Urinary bladder (tissue), 4 donors: ENCODE data around the gene CDH7. TPM values are rescaled to one million over a fixed set of nuclear protein-coding genes. Genes with fewer than 3 reads are reported as not detected.

Source experiments
- DNase-seq: peaks from one replicate; pipeline ENCODE4 v3.0.0-alpha.2; 2015; ENCODE audit errors: extremely low spot score
- H3K27ac ChIP-seq: one replicate; pipeline ENCODE4 v1.5.1; 2013; ENCODE audit warnings: low read depth, mild to moderate bottlenecking, moderate library complexity
- H3K36me3 ChIP-seq: one replicate; pipeline ENCODE4 v1.6.1; 2013; ENCODE audit warnings: mild to moderate bottlenecking, moderate library complexity; ENCODE audit not compliant: insufficient read depth
- H3K4me1 ChIP-seq: one replicate; pipeline ENCODE4 v1.6.1; 2013; ENCODE audit warnings: mild to moderate bottlenecking, moderate library complexity; ENCODE audit not compliant: insufficient read depth
- H3K4me3 ChIP-seq: one replicate; pipeline ENCODE4 v1.5.1; 2013; ENCODE audit warnings: low read depth, low read length
- WGBS: extraction: QIAGEN DNeasy Blood & Tissue Kit; methylation state at CpG from one replicate; pipeline ENCODE4 v1.1.7; 2013; 5-methylcytosine and 5-hydroxymethylcytosine counted together
- polyA plus RNA-seq: library from polyadenylated mRNA; stranded (reverse); fragments of 200-250 nt; gene quantifications from one replicate; pipeline ENCODE4 v1.2.3, GENCODE V29; 2013
- total RNA-seq: library from RNA; depleted of rRNA; stranded (reverse); fragments of >200 nt; gene quantifications from one replicate; pipeline ENCODE4 v1.2.3, GENCODE V29; 2014
- donor health status: healthy with polysubstance abuse.
- donor health status: healthy.

Gene CDH7
- total and polyA plus RNA-seq, 2 donors, result 0.04 to 5.6 TPM

DNA sequence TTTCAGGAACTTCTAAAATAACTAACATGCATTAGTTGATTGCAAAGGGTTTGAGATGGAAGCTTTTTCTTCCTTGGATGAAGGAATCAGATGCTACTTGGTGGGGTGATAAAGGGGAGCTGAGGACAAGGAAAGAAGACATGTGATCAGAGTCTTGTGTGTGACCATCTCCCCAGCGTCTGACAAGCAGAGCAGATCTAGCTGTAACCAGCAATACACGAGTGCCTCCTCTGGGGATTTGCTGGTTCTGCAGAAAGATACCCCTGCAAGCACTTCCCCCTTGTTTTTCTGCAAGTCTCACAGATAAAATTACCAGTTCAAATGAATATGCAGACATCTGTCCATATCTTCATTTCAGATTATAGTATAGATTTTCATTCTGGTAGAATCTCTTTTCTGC lies 2.7 kb downstream of the CDH7 start:
- no peaks in the 10 kb centered on the region for H3K36me3 ChIP-seq
- peaks cover 2% of the 10 kb centered on the region for H3K4me1 ChIP-seq
- peak; percentile 26 for DNase-seq
- 3% methylated on average over 2 of the region's 2 CpGs for WGBS
- no peak overlapping the region for H3K27ac ChIP-seq
- no peak overlapping the region for H3K4me3 ChIP-seq

DNA sequence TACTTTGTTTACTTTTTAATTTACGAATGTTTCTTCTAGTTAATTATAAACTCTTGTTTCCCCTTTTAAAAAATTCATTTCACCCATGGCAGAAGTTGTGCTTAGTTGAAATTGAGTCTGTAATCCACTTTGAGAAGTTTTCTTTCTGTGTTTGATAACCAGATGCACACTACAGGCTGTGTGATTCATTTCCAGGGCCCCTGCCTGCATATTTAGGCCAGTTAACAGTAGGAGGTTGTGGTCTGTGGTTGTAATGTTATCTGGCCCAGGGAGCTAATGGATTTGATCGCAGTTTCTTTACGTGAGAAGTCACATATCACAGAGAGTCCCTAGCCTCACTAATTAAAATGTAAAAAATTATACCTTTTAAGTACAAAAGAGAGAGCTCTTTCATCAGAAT lies 3.3 kb downstream of the CDH7 start:
- no peak for DNase-seq
- H3K4me1 ChIP-seq, result peaks cover 2% of the 10 kb centered on the region
- H3K36me3 ChIP-seq, result no peaks in the 10 kb centered on the region
- no peak overlapping the region for H3K27ac ChIP-seq
- no peak overlapping the region for H3K4me3 ChIP-seq
- 53% methylated on average over 3 of the region's 3 CpGs for WGBS

DNA sequence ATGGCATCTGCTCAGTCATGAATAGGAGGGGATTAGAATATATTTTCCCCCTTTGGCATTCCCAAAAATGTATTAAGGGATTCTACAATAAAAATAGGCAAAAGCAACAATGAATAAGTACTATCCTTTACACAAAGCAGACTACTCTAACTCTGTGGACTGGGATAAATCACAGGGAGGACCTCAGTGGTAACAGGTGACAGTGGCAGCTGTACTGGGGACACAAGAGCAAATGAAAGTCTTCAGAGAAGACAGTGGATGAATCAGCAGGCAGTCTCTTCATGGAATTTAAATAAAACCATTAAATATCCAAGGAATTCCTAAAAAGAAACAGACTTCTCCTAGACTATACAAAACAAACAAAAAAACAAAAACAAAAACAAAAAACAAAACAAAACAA lies 4.8 kb downstream of the CDH7 start:
- Histone ChIP-seq H3K4me3 (no peak overlapping the region), H3K36me3 (no peaks in the 10 kb centered on the region), H3K4me1 (peaks cover under 1% of the 10 kb centered on the region), H3K27ac (no peak overlapping the region)
- DNase-seq, result no peak

DNA sequence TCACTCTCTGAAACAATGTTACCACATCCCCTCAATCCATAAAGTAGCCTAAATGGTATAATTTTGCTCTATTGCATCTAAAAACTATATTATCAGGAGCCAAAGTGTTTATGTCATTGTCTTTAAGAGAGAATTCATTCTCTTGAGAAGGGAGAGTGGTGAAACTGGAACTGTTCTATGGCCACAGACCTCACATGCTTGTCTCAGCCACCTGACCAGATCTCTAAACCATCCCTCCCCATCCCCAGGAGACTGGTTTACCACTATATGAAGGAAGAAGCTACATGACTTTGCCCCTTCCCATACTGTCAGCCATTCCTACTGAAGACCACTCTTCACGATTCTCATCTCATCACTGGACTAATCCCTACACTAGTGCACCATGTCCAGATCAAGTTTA lies 9.6 kb downstream of the CDH7 start:
- DNase-seq, result no peak
- WGBS, result 87% methylated on average over 1 of the region's 1 CpG
- H3K36me3 ChIP-seq, result no peaks in the 10 kb centered on the region
- H3K4me3 ChIP-seq, result no peak overlapping the region
- no peaks in the 10 kb centered on the region for H3K4me1 ChIP-seq
- no peak overlapping the region for H3K27ac ChIP-seq

DNA sequence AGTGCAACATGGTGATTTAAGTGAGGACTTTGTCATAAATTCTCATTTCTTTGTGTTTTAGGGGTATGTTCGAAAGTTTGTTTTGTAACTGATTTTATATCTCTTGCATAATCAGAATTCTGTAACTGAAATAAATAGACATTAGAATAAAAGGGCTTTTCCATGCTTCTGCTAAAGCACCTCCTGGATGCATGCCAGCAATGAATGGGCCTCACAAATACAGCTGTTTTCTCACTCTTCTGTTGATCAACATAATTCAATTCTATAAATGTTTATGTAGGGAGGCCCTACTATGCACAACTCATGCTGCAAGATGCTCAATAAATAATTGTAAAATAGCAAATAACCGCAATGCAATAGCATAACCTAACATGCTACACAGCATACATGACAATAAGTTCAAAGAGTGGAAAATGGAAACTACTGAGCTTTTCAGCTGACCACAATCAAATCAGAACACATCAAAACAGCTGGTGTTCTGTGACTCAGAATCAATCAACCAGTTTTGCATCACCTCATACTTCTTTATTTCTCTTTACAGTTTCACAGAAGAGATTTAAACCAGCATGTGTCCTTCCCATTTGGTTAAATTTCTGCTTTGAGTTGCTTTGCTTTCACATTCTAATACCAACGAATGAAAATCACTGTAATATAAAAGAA lies 11.0 kb downstream of the CDH7 start:
- no peak for DNase-seq
- Histone ChIP-seq H3K36me3 (no peaks in the 10 kb centered on the region), H3K4me3 (no peak overlapping the region), H3K27ac (no peak overlapping the region), H3K4me1 (no peaks in the 10 kb centered on the region)
- 62% methylated on average over 3 of the region's 3 CpGs for WGBS

DNA sequence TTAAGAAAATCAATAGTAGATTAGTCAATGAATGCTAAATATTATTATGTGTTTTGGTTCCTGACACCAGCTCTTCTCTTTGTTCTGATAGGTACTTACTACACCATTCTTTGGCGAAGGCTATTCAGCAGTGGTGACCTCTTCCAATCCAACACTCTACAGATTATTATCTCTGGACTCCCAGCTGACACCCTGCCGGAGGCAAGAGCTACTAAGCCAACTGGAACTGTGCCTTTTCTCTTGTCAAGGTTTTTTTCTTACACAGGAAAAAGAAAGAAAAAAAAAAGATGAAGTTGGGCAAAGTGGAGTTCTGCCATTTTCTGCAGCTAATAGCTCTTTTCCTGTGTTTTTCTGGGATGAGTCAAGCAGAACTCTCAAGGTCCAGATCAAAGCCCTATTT lies 11.7 kb downstream of the CDH7 start:
- Histone ChIP-seq H3K4me1 (no peaks in the 10 kb centered on the region), H3K4me3 (no peak overlapping the region), H3K27ac (no peak overlapping the region), H3K36me3 (no peaks in the 10 kb centered on the region)
- WGBS, result 62% methylated on average over 2 of the region's 2 CpGs
- no peak for DNase-seq

DNA sequence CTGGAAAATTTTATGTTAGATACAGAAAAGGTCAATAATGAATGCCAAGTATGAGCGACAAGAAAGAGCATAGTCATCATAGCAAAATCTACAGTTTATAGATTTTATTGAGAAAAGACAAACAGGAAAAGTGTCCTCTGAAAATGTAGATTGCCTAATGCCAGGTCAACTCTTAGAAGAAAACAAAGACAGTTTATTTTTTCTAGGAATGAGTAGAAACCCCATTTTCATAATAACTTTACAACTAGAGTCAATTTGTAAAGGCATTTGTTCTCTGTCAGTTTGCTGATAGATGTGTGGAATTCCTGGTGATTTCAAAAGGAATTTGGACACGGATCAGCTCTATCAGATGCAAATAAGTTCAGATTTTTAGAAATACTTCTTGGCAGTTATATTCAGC lies 16.6 kb downstream of the CDH7 start:
- no peak for DNase-seq
- no peaks in the 10 kb centered on the region for H3K36me3 ChIP-seq
- WGBS, result 64% methylated on average over 2 of the region's 2 CpGs
- no peak overlapping the region for H3K27ac ChIP-seq
- no peak overlapping the region for H3K4me3 ChIP-seq
- H3K4me1 ChIP-seq, result no peaks in the 10 kb centered on the region

DNA sequence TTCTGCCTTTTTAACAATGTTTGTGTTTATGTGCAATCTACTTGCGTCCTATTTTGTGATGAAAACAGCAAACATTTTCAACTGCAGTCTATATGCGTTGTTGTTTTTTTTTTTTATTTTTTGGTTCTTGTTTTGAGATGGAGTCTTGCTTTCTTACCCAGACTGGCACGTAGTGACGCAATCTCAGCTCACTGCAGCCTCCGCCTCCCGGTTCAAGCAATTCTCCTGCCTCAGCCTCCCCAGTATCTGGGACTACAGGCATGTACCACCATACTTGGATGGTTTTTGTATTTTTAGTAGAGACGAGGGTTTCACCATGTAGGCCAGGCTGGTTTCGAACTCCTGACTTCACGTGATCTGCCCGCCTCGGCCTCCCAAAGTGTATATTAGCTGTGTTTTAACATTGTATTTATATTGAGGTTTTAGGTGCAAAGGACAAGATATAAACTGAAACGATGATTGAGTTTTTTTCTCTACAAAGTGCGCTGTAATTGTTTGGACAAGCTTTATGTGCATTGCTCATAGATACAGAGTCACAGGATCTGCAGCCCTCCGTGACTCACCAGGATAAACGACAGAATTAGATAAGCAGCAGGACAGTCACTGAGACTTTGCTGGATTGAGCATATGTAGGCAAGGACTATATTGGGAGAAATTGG lies 17.4 kb downstream of the CDH7 start:
- 74% methylated on average over 15 of the region's 15 CpGs for WGBS

DNA sequence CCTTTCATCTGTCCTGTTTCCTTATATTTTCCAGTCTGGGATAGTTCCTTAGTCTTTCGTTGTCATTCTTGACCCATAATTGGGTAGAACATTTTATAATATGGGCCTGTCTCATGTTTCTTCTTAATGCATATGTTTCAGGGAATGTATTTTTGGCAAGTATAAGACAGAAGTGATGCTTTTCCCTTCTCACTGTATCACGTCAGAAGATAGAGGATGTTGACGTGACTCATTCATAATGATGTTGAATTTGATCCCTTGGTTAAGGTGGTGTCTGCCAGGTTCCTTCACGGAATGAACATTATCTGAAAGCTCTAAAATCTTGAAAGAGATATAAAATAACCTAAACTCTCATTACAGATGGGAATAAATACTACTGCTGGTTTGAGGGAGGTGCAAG lies 18.8 kb downstream of the CDH7 start:
- WGBS, result 73% methylated on average over 4 of the region's 4 CpGs
- no peak for DNase-seq
- Histone ChIP-seq H3K4me3 (no peak overlapping the region), H3K36me3 (no peaks in the 10 kb centered on the region), H3K4me1 (no peaks in the 10 kb centered on the region), H3K27ac (no peak overlapping the region)

More for the DNA sequence above, 17.4 kb downstream of the CDH7 start:
- Histone ChIP-seq H3K4me3 (no peak overlapping the region), H3K36me3 (no peaks in the 10 kb centered on the region), H3K27ac (no peak overlapping the region), H3K4me1 (no peaks in the 10 kb centered on the region)
- no peak for DNase-seq

DNA sequence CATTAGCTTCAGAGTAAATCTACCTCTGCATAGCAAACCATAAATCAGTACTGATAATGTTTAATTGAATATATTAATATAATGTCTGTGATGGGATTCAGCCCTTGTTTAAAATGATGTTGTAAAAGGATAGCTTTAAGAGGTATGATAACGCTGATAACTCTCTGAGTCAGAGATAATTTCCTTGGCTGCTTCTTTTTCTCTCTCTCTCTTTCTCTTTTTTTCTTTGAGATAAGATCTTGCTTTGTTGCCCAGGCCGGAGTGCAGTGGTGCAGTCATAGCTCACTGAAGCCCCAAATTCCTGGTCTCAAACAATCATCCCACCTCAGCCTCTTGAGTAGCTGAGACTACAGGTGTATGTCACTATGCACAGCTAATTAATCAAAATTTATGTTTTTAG lies 35.7 kb downstream of the CDH7 start:
- Histone ChIP-seq H3K4me1 (no peaks in the 10 kb centered on the region), H3K27ac (no peak overlapping the region), H3K4me3 (no peak overlapping the region), H3K36me3 (no peaks in the 10 kb centered on the region)
- WGBS, result 17% methylated on average over 2 of the region's 2 CpGs
- DNase-seq, result no peak

DNA sequence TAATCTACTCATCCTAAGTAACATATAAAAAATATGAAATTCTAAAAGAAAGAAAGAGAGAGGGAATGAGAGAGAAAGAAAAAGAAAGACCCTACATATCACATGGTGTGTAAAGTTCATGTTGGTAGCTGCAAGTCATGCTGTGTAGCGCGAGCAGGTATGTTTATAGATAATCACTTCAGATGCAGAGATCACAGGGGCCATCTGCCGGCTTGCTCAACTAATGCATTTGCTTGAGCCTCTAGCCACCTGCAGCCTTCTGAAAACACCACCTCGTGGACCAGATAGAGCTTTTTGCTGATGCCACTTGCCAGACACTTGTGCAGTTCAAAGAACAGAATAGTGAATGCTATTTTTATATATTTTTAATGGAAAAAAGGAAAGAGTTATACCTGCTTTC lies 37.6 kb downstream of the CDH7 start:
- no peak overlapping the region for H3K27ac ChIP-seq
- no peak for DNase-seq
- H3K4me1 ChIP-seq, result no peaks in the 10 kb centered on the region
- no peak overlapping the region for H3K4me3 ChIP-seq
- H3K36me3 ChIP-seq, result no peaks in the 10 kb centered on the region
- WGBS, result 60% methylated on average over 4 of the region's 4 CpGs

DNA sequence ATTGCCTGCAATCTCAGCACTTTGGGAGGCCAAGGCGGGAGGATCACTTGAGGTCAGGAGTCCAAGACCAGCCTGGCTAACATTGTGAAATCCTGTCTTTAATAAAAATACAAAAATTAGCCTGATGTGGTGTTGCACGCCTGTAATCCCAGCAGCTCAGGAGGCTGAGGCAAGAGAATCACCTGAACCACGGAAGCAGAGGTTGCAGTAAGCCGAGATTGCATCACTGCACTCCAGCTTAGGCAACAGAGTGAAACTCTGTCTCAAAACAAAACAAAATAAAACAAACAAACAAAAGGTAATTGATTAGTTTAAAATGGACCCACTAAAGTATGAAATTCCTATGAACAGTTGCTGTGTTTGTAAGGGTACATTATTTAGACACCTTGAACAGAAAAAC lies 39.8 kb downstream of the CDH7 start:
- Histone ChIP-seq H3K36me3 (no peaks in the 10 kb centered on the region), H3K4me3 (no peak overlapping the region), H3K4me1 (no peaks in the 10 kb centered on the region), H3K27ac (no peak overlapping the region)
- DNase-seq, result no peak
- WGBS, result 95% methylated on average over 4 of the region's 4 CpGs

DNA sequence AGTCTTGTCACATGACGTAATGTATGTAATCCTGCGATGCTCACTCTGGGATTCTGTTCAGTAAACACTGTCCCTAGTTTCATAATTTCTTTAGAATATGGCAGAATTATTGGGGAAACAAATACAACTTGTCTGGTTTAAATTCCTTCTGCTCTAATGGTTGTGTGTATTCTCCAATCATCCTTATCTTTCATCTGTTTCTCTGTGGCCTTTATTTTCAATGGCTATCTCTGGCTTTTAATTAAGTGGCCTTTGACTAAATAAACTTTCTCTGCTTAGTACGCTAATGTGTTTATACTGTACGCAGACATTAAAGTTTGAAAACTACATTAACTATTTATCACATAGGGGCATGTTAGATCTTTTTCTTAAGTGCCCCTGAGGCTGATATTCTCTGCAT lies 40.9 kb downstream of the CDH7 start:
- no peaks in the 10 kb centered on the region for H3K4me1 ChIP-seq
- no peaks in the 10 kb centered on the region for H3K36me3 ChIP-seq
- H3K4me3 ChIP-seq, result no peak overlapping the region
- no peak overlapping the region for H3K27ac ChIP-seq
- no peak for DNase-seq
- 25% methylated on average over 4 of the region's 4 CpGs for WGBS

DNA sequence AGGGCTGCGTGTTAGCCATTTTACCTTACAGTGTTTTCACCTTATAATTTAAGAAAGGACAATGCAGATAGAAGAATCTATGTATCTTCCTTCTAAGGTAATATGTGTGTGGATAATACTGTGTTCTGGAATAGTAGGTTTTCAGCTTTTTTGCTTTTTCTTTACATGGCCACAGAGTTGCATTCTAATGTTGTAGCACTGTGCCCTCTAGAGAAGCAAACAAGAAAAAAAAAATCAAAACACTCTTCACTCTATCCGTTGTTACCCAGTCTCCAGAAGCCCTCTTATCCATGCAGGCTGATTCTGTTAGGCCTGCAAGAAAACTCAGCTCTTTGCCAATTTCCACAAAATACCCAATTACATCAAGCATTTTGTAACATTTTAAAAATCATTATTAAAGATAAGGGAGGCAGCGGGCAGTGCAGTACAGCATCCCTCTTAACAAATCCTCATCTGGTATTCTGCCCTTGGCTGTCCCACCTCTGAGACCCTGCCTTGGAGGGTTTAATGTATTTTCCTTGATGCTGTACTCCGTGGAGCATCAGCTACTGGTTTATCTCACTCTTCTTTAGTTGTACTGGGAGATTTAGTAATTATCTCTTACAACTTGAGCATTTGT lies 41.8 kb downstream of the CDH7 start:
- WGBS, result 71% methylated on average over 4 of the region's 4 CpGs
- DNase-seq, result no peak
- H3K27ac ChIP-seq, result no peak overlapping the region

More for the DNA sequence above, 41.8 kb downstream of the CDH7 start:
- H3K36me3 ChIP-seq, result no peaks in the 10 kb centered on the region
- no peak overlapping the region for H3K4me3 ChIP-seq
- H3K4me1 ChIP-seq, result no peaks in the 10 kb centered on the region
